Chondrocyte (in vitro differentiated cells): ENCODE data around the gene POT1. TPM values are rescaled to one million over a fixed set of nuclear protein-coding genes. Genes with fewer than 3 reads are reported as not detected.
A peak's percentile ranks its signal among the peaks of the same experiment; 100 is the strongest.

Experiments used
- DNase-seq: peaks from one replicate; pipeline ENCODE4 v3.0.0; 2021; ENCODE audit warnings: mixed read lengths, low spot score
- H3K27ac Mint-ChIP-seq: one replicate; pipeline ENCODE4 v1.8.0; 2021; ENCODE audit warnings: mild to moderate bottlenecking, moderate library complexity, mixed read lengths; ENCODE audit not compliant: unreplicated experiment
- H3K27me3 Mint-ChIP-seq: 2 replicates; pipeline ENCODE4 v1.8.0; 2021; ENCODE audit warnings: low read depth, mixed read lengths
- H3K36me3 Mint-ChIP-seq: 2 replicates; pipeline ENCODE4 v1.8.0; 2021; ENCODE audit warnings: low read depth, mixed read lengths
- H3K4me1 Mint-ChIP-seq: 2 replicates; pipeline ENCODE4 v1.8.0; 2021; ENCODE audit warnings: low read depth, mild to moderate bottlenecking, mixed read lengths
- H3K4me3 Mint-ChIP-seq: one replicate; pipeline ENCODE4 v1.8.0; 2021; ENCODE audit warnings: mild to moderate bottlenecking, moderate library complexity, mixed read lengths; ENCODE audit not compliant: unreplicated experiment
- H3K9me3 Mint-ChIP-seq: 2 replicates; pipeline ENCODE4 v1.8.0; 2021; ENCODE audit warnings: low read depth, mixed read lengths
- CTCF ChIP-seq: fragments of 200-600 bp; sonication (generic); IDR thresholded peaks from 2 replicates; pipeline ENCODE4 v1.5.0; 2021; ENCODE audit warnings: antibody characterized with exemption, mild to moderate bottlenecking, moderate library complexity
- total RNA-seq: library from RNA; stranded (reverse); gene quantifications from 3 replicates; pipeline ENCODE4 v1.2.1, GENCODE V29; 2021

Gene POT1
- total RNA-seq, 1 donor from 2014 or later, result 14.2 TPM

DNA sequence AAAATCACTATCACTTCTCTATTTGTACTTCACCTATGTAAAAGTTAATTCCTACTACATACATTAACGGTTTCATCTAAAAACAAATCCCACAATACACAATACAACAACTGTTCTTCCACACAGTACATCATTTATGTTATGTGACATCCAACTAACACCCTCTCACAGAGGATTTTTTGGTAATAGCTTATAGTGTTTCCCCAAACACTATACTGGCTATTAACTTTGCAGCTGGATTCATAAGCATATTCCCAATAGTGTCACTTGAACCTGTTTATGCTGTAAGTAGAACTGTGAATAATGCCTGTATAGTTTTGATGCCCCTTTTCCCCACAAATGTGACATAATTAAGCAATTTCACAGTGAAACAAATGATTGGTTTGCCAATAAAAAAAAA lies 49.9 kb downstream of the POT1 start:
- Mint-ChIP-seq H3K36me3 (peaks cover 4% of the 10 kb centered on the region), H3K27ac (no peak overlapping the region), H3K9me3 (no peaks in the 10 kb centered on the region), H3K27me3 (no peaks in the 10 kb centered on the region), H3K4me3 (no peak overlapping the region), H3K4me1 (no peaks in the 10 kb centered on the region)
- TF ChIP-seq CTCF, result no peak
- no peak for DNase-seq

DNA sequence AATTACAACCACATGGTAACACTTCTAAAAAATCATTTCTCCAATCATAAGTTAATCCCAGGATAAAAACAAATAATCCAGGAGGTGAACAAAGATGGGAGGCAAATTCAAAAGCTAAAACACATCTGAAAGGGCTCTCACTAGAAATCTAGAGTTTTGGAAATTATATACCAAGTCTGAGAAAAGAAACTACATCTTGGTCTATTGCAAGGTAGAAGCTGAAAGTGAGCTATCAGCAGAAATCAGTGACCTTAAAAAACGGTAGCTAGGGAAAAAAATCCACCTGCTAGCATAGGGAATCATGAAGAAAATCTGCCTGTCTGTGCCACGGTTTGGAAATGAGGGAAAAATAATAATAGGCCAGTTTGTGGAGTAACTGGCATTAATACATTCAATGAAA lies 50.5 kb downstream of the POT1 start:
- Mint-ChIP-seq H3K27ac (no peak overlapping the region), H3K4me3 (no peak overlapping the region), H3K9me3 (no peaks in the 10 kb centered on the region), H3K4me1 (no peaks in the 10 kb centered on the region), H3K36me3 (peaks cover 3% of the 10 kb centered on the region), H3K27me3 (no peaks in the 10 kb centered on the region)
- TF ChIP-seq CTCF, result no peak
- no peak for DNase-seq

GRCh38 chr7:124874644-124875163 lies 54.9 kb downstream of the POT1 start:
- peaks cover 6% of the 10 kb centered on the region for H3K36me3 Mint-ChIP-seq
- no peaks in the 10 kb centered on the region for H3K27me3 Mint-ChIP-seq
- no peak for TF ChIP-seq CTCF
- H3K27ac Mint-ChIP-seq, result no peak overlapping the region
- H3K4me1 Mint-ChIP-seq, result no peaks in the 10 kb centered on the region
- H3K9me3 Mint-ChIP-seq, result no peaks in the 10 kb centered on the region
- no peak for DNase-seq
- H3K4me3 Mint-ChIP-seq, result no peak overlapping the region

GRCh38 chr7:124857672-124858235 lies 71.9 kb downstream of the POT1 start:
- Mint-ChIP-seq H3K36me3 (peaks cover 2% of the 10 kb centered on the region), H3K27ac (no peak overlapping the region), H3K9me3 (no peaks in the 10 kb centered on the region), H3K27me3 (no peaks in the 10 kb centered on the region), H3K4me1 (no peaks in the 10 kb centered on the region), H3K4me3 (no peak overlapping the region)
- no peak for TF ChIP-seq CTCF
- DNase-seq, result no peak

GRCh38 chr7:124856299-124856888 lies 73.2 kb downstream of the POT1 start:
- DNase-seq, result no peak
- peak; percentile 88 for TF ChIP-seq CTCF

More at GRCh38 chr7:124856299-124856888, 73.2 kb downstream of the POT1 start:
- Mint-ChIP-seq H3K27me3 (no peaks in the 10 kb centered on the region), H3K9me3 (no peaks in the 10 kb centered on the region), H3K27ac (no peak overlapping the region), H3K36me3 (peaks cover 2% of the 10 kb centered on the region), H3K4me3 (no peak overlapping the region), H3K4me1 (no peaks in the 10 kb centered on the region)
